HG03108 (cell line): ENCODE data around the gene EEPD1.

Source experiments
- ATAC-seq: cut with Tn5 transposase; IDR thresholded peaks from one replicate; pipeline ENCODE4 v1.9.1; 2021; ENCODE audit warnings: moderate library complexity; ENCODE audit not compliant: unreplicated experiment

The EEPD1 gene

GRCh38 chr7:36188906-36189305, 35.9 kb downstream of the EEPD1 start:
- ATAC-seq: no peak

- ATAC-seq: no peak
Measured at GRCh38 chr7:36190447-36191291, 37.6 kb downstream of the EEPD1 start.

- ATAC-seq: no peak
Measured at GRCh38 chr7:36191292-36191920, 38.4 kb downstream of the EEPD1 start.

- no peak for ATAC-seq
Measured at GRCh38 chr7:36192053-36192824, 39.2 kb downstream of the EEPD1 start.

GRCh38 chr7:36192877-36193276, 39.8 kb downstream of the EEPD1 start:
- no peak for ATAC-seq

GRCh38 chr7:36198854-36199266, 45.8 kb downstream of the EEPD1 start:
- ATAC-seq: no peak

- no peak for ATAC-seq
Measured at GRCh38 chr7:36199329-36199728, 46.3 kb downstream of the EEPD1 start.

GRCh38 chr7:36201122-36201723, 48.2 kb downstream of the EEPD1 start:
- ATAC-seq: no peak

GRCh38 chr7:36202398-36202797, 49.3 kb downstream of the EEPD1 start:
- no peak for ATAC-seq

- ATAC-seq: no peak
Measured at GRCh38 chr7:36203071-36203790, 50.2 kb downstream of the EEPD1 start.

- ATAC-seq: no peak
Measured at GRCh38 chr7:36204044-36204663, 51.1 kb downstream of the EEPD1 start.

GRCh38 chr7:36204929-36205635, 52.0 kb downstream of the EEPD1 start:
- no peak for ATAC-seq

GRCh38 chr7:36205803-36206202, 52.7 kb downstream of the EEPD1 start:
- ATAC-seq: no peak

GRCh38 chr7:36207451-36208291, 54.6 kb downstream of the EEPD1 start:
- ATAC-seq: no peak

- ATAC-seq: no peak
Measured at GRCh38 chr7:36208426-36208825, 55.4 kb downstream of the EEPD1 start.

- ATAC-seq: no peak
Measured at GRCh38 chr7:36208997-36209813, 56.2 kb downstream of the EEPD1 start.

GRCh38 chr7:36209814-36210183, 56.7 kb downstream of the EEPD1 start:
- no peak for ATAC-seq
